ENCODE results near the gene PLD3.

DNA sequence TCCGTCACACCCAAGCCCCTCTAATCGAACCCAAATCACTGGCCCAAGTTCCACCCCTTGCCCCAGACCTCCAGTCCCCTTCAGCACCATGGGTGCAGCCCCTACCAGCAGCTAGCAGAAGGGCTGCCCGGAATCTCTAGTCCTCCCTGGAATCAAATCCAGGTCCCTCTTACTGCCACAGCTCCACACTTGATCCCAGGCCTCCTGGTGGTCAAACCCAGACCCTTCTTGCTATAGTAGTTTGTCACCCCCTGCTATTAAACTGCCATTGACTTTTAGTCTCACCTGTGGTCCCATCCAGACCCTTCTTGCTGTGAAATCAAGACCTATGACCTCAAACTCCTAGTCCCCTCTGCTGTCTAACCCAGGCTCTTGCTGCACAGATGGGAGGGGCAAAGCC, 32.8 kb downstream of the PLD3 start:
- TF ChIP-seq EZH2phosphoT487 (IDR thresholded peaks at IDR 0.05; ENCODE audit: borderline replicate concordance, low read length) = no peak
- TF ChIP-seq, protein P1, sequence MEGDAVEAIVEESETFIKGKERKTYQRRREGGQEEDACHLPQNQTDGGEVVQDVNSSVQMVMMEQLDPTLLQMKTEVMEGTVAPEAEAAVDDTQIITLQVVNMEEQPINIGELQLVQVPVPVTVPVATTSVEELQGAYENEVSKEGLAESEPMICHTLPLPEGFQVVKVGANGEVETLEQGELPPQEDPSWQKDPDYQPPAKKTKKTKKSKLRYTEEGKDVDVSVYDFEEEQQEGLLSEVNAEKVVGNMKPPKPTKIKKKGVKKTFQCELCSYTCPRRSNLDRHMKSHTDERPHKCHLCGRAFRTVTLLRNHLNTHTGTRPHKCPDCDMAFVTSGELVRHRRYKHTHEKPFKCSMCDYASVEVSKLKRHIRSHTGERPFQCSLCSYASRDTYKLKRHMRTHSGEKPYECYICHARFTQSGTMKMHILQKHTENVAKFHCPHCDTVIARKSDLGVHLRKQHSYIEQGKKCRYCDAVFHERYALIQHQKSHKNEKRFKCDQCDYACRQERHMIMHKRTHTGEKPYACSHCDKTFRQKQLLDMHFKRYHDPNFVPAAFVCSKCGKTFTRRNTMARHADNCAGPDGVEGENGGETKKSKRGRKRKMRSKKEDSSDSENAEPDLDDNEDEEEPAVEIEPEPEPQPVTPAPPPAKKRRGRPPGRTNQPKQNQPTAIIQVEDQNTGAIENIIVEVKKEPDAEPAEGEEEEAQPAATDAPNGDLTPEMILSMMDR (IDR thresholded peaks at IDR 0.05; ENCODE audit: low read depth, low read length, poor library complexity, severe bottlenecking) = no peak
